MCF 10A (cell line): Measurements from ENCODE around the gene GDAP2. TPM values are rescaled to one million over a fixed set of nuclear protein-coding genes. Genes with fewer than 3 reads are reported as not detected.

ENCODE experiments used
- Bru-seq: library from RNA; stranded (reverse); fragments of 400-500 nt; gene quantifications from one replicate; lab custom pipeline; 2021; lab: Mats Ljungman, UMichigan
- BruChase-seq, 2 experiments: library from RNA; stranded (reverse); fragments of 400-500 nt; gene quantifications; one replicate each; lab custom pipeline; 2021; lab: Mats Ljungman, UMichigan
- BruUV-seq: library from RNA; stranded (reverse); fragments of 400-500 nt; replicated peaks from 2 replicates; lab custom pipeline; 2021; lab: Mats Ljungman, UMichigan
- CTCF ChIA-PET: fragments of 300-600 bp; sonication (Branson Sonifier 250); formaldehyde crosslinking; extraction: SDS; loops from one replicate; lab custom pipeline; 2021; ENCODE audit warnings: antibody characterized with exemption, inconsistent platforms; lab: Yijun Ruan, JAX
- POLR2A ChIA-PET: fragments of 300-600, 350-650 bp; sonication (Branson Sonifier 250); formaldehyde crosslinking; extraction: SDS; loops from one replicate; lab custom pipeline; 2020; ENCODE audit warnings: antibody characterized with exemption, inconsistent platforms; lab: Yijun Ruan, JAX
- DNase-seq: peaks from one replicate; pipeline ENCODE4 v3.0.0-alpha.2; 2018; ENCODE audit not compliant: unreplicated experiment
- H3K27ac Mint-ChIP-seq: one replicate; pipeline ENCODE4 v1.8.0; 2022; ENCODE audit warnings: mild to moderate bottlenecking, low read depth, mixed read lengths; ENCODE audit not compliant: unreplicated experiment
- H3K27me3 Mint-ChIP-seq: one replicate; pipeline ENCODE4 v1.8.0; 2022; ENCODE audit warnings: mixed read lengths; ENCODE audit not compliant: insufficient read depth, unreplicated experiment
- H3K36me3 Mint-ChIP-seq: one replicate; pipeline ENCODE4 v1.8.0; 2022; ENCODE audit warnings: mild to moderate bottlenecking, moderate library complexity, mixed read lengths; ENCODE audit not compliant: insufficient read depth, unreplicated experiment
- H3K4me1 Mint-ChIP-seq: one replicate; pipeline ENCODE4 v1.8.0; 2022; ENCODE audit warnings: mixed read lengths; ENCODE audit not compliant: insufficient read depth, unreplicated experiment
- H3K4me3 Mint-ChIP-seq: one replicate; pipeline ENCODE4 v1.8.0; 2022; ENCODE audit warnings: mild to moderate bottlenecking, moderate library complexity, mixed read lengths; ENCODE audit not compliant: unreplicated experiment
- H3K9me3 Mint-ChIP-seq: one replicate; pipeline ENCODE4 v1.8.0; 2022; ENCODE audit warnings: mixed read lengths; ENCODE audit not compliant: unreplicated experiment
- CTCF ChIP-seq: fragments of 200-600 bp; IDR thresholded peaks from one replicate; pipeline ENCODE4 v1.8.0; 2022; ENCODE audit warnings: antibody characterized with exemption, mild to moderate bottlenecking; ENCODE audit not compliant: unreplicated experiment
- intact Hi-C: fragments of 100-400 bp; cut with micrococcal nuclease; formaldehyde crosslinking; loops from 2 replicates; pipeline ENCODE4 v1.14.1; 2022
- long read RNA-seq: library from polyadenylated mRNA; stranded (forward); transcript quantifications from one replicate; pipeline ENCODE4 v2.0.0, GENCODE V29; 2022
- total RNA-seq: library from RNA; stranded (reverse); gene quantifications from 2 replicates; pipeline ENCODE4 v1.2.3, GENCODE V29; 2022

Gene GDAP2
- total RNA-seq, result 27.3 and 29.7 TPM in 2 replicates
- Bru-seq, nascent RNA, result percentile 83 among the genes with signal in this experiment
- BruChase-seq, experiment 1, labeled RNA remaining after a 6-hour chase, result percentile 91 among the genes with signal in this experiment
- percentile 85 among the genes with signal in this experiment for BruChase-seq, experiment 2, labeled RNA remaining after a 2-hour chase
- long read RNA-seq, full-length matches to known transcripts, result 32 of 49 reads
- long read RNA-seq, partial matches to known transcripts, result 7 of 49 reads
- long read RNA-seq, other reads (novel, unspliced or antisense), result 10 of 49 reads

GRCh38 chr1:117929343-117930172, at the start of gene GDAP2, which contains the start of gene WDR3:
GDAP2 (minus strand) TSS chr1:117929621; CDS start chr1:117920357, 9,264 bp downstream.
WDR3 (plus strand) TSS chr1:117929739; CDS start chr1:117933320, 3,581 bp downstream.
- BruUV-seq, result TSS peak; percentile 56
- Mint-ChIP-seq H3K27ac (peak within 1 kb of the TSS; percentile 78), H3K27me3 (no peaks in the 10 kb centered on the region), H3K4me1 (peaks cover 30% of the 10 kb centered on the region), H3K36me3 (peaks cover 20% of the 10 kb centered on the region), H3K9me3 (no peaks in the 10 kb centered on the region), H3K4me3 (peak within 1 kb of the TSS; percentile 89)
- no peak for TF ChIP-seq CTCF
- CTCF ChIA-PET, result interaction anchor here (1.0 to 1.1 kb wide), 3 partner anchors 9 to 395 kb away, joined by 3 to 4 read pairs (median 3); no protein-coding TSS in a partner anchor
- intact Hi-C loops, result no loop called here
- POLR2A ChIA-PET, result interaction anchor here (0.7 to 3.3 kb wide), 18 partner anchors 9 to 1758 kb away, joined by 3 to 28 read pairs (median 4); partner anchors contain the start of gene MAN1A2
- peak; percentile 98 for DNase-seq

GRCh38 chr1:117976381-117976780, 47.0 kb upstream of the GDAP2 start:
- no peak for DNase-seq
- ChIA-PET POLR2A (interaction anchor here (0.8 kb wide), 1 partner anchor 14 kb away, joined by 3 read pairs; no protein-coding TSS in a partner anchor), CTCF (no interaction called here)
- intact Hi-C loops, result no loop called here
- H3K4me3 Mint-ChIP-seq, result no peak overlapping the region
- H3K9me3 Mint-ChIP-seq, result no peaks in the 10 kb centered on the region
- H3K4me1 Mint-ChIP-seq, result no peaks in the 10 kb centered on the region
- TF ChIP-seq CTCF, result no peak
- no peaks in the 10 kb centered on the region for H3K27me3 Mint-ChIP-seq
- no TSS peak for BruUV-seq
- H3K36me3 Mint-ChIP-seq, result no peaks in the 10 kb centered on the region
- H3K27ac Mint-ChIP-seq, result no peak overlapping the region

GRCh38 chr1:117971777-117972176, 42.4 kb upstream of the GDAP2 start:
- no TSS peak for BruUV-seq
- H3K36me3 Mint-ChIP-seq, result no peaks in the 10 kb centered on the region
- H3K4me3 Mint-ChIP-seq, result no peak overlapping the region
- no peaks in the 10 kb centered on the region for H3K9me3 Mint-ChIP-seq
- H3K4me1 Mint-ChIP-seq, result peaks cover 11% of the 10 kb centered on the region
- no peak for TF ChIP-seq CTCF
- ChIA-PET POLR2A (no interaction called here), CTCF (no interaction called here)
- intact Hi-C loops, result no loop called here
- H3K27ac Mint-ChIP-seq, result no peak overlapping the region
- H3K27me3 Mint-ChIP-seq, result no peaks in the 10 kb centered on the region
- no peak for DNase-seq

GRCh38 chr1:117970252-117970651, 40.8 kb upstream of the GDAP2 start:
- TF ChIP-seq CTCF, result no peak
- H3K4me1 Mint-ChIP-seq, result peaks cover 11% of the 10 kb centered on the region
- CTCF ChIA-PET, result no interaction called here
- no peak overlapping the region for H3K4me3 Mint-ChIP-seq
- peaks cover 5% of the 10 kb centered on the region for H3K36me3 Mint-ChIP-seq
- no peaks in the 10 kb centered on the region for H3K27me3 Mint-ChIP-seq
- no peaks in the 10 kb centered on the region for H3K9me3 Mint-ChIP-seq
- intact Hi-C loops, result no loop called here
- no peak overlapping the region for H3K27ac Mint-ChIP-seq
- DNase-seq, result no peak
- POLR2A ChIA-PET, result interaction anchor here (0.6 to 0.7 kb wide), 3 partner anchors 1090 to 1625 kb away, joined by 3 to 4 read pairs (median 4); no protein-coding TSS in a partner anchor
- BruUV-seq, result no TSS peak
